Left ventricle myocardium inferior (tissue), 1 donor: Measurements from ENCODE around the gene MKNK1. TPM values are rescaled to one million over a fixed set of nuclear protein-coding genes. Genes with fewer than 3 reads are reported as not detected.

Experiments used
- DNase-seq: peaks from one replicate; pipeline ENCODE4 v3.0.0-alpha.2; 2020
- H3K27ac ChIP-seq: fragments of 200-600 bp; replicated peaks from 2 replicates; pipeline ENCODE4 v1.8.0; 2021
- H3K27me3 ChIP-seq: fragments of 200-600 bp; 2 replicates; pipeline ENCODE4 v1.8.0; 2021; ENCODE audit warnings: low read depth
- H3K36me3 ChIP-seq: fragments of 200-600 bp; 2 replicates; pipeline ENCODE4 v1.8.0; 2021
- H3K4me1 ChIP-seq: fragments of 200-600 bp; 2 replicates; pipeline ENCODE4 v1.8.0; 2021
- H3K4me3 ChIP-seq: fragments of 200-600 bp; 2 replicates; pipeline ENCODE4 v1.8.0; 2021; ENCODE audit warnings: mild to moderate bottlenecking, moderate library complexity
- H3K9me3 ChIP-seq: fragments of 200-600 bp; replicated peaks from 2 replicates; pipeline ENCODE4 v1.8.0; 2021
- intact Hi-C: fragments of 100-400 bp; cut with micrococcal nuclease; formaldehyde crosslinking; loops from one replicate; pipeline ENCODE4 v1.11.0; 2022
- total RNA-seq: library from RNA; stranded (reverse); fragmentation: NEBNext Ultra II Directional; extraction: Animal tissue kit (Norgen Biotek cat#: 25700); gene quantifications from one replicate; pipeline ENCODE4 v1.2.1, GENCODE V29; 2021
- TF ChIP-seq, protein P1 (sequence below): fragments of 200-600 bp; IDR thresholded peaks from 2 replicates; pipeline ENCODE4 v1.8.0; 2021; ENCODE audit warnings: antibody characterized with exemption, mild to moderate bottlenecking, borderline replicate concordance
- donor health status: DM: no; HTN: yes; CAD: no; lungs with severe emphysema.

MKNK1 gene
- total RNA-seq, 1 donor from 2014 or later = 43.5 TPM

DNA sequence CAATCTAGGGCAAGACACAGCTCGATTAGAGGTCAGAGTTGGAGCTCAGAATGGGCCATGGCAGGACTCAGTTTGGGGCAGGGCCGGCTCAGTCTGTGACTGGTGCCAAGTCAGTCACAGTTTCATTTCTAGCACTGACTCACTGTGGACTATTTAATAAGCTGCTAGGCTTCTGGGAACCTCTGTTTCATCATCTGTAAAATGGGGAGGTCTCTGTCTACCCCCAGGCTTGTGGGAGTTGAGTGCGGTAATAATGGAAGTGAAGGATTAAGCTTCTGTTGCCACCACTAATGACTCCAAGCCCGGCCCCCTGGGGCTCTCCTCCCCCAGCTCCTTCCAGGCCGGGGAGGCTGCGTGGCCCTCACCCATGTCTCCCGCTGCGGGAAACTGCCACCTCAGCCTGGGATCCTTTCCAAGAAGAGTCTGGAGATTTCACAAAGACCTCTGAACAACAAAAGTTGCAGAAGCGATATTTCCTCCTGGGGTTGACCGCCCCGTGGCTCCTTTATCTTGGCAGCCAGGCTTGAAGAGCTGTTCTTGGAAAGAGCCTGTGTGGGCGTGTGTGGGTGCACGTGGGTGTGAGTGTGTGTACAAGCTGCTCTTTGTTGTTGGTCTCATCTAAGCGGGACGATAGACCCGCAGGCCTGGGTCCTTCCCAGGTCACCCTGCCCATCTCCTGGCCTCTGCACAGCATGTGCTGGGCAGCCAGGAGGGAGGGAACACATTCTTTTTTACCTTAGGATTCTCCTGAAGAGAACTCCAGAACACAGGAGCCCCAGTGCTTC, 81.7 kb downstream of the MKNK1 start:
- no peak for DNase-seq
- no peaks in the 10 kb centered on the region for H3K9me3 ChIP-seq
- no peak overlapping the region for H3K27ac ChIP-seq
- H3K36me3 ChIP-seq = no peaks in the 10 kb centered on the region
- H3K4me1 ChIP-seq = peaks cover 8% of the 10 kb centered on the region
- H3K4me3 ChIP-seq = no peak overlapping the region
- intact Hi-C loops = no loop called here
- TF ChIP-seq, protein P1, sequence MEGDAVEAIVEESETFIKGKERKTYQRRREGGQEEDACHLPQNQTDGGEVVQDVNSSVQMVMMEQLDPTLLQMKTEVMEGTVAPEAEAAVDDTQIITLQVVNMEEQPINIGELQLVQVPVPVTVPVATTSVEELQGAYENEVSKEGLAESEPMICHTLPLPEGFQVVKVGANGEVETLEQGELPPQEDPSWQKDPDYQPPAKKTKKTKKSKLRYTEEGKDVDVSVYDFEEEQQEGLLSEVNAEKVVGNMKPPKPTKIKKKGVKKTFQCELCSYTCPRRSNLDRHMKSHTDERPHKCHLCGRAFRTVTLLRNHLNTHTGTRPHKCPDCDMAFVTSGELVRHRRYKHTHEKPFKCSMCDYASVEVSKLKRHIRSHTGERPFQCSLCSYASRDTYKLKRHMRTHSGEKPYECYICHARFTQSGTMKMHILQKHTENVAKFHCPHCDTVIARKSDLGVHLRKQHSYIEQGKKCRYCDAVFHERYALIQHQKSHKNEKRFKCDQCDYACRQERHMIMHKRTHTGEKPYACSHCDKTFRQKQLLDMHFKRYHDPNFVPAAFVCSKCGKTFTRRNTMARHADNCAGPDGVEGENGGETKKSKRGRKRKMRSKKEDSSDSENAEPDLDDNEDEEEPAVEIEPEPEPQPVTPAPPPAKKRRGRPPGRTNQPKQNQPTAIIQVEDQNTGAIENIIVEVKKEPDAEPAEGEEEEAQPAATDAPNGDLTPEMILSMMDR = no peak
- peaks cover 82% of the 10 kb centered on the region for H3K27me3 ChIP-seq

DNA sequence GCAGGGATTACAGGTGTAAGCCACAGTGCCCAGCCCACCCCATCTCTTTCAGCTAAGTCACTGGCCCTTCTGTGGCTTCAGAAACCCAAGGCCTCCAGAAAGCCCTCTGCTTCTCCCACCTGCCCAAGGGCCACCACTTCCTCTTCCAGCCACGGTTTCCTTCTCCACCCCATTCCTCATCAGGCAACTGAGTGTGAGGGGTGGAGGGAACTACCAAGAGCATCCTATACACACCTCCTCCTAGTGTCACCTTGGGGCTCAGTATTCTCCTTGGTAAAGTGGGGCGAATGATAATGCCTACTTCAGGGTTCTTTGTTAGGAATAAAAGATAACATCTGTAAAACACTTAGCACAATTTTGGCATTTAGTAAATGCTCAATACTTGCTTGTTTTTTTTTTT, 82.7 kb downstream of the MKNK1 start:
- TF ChIP-seq, protein P1 = no peak
- Histone ChIP-seq H3K4me3 (no peak overlapping the region), H3K27me3 (peaks cover 82% of the 10 kb centered on the region), H3K36me3 (no peaks in the 10 kb centered on the region), H3K9me3 (no peaks in the 10 kb centered on the region), H3K27ac (no peak overlapping the region), H3K4me1 (peaks cover 8% of the 10 kb centered on the region)
- intact Hi-C loops = no loop called here
- DNase-seq = no peak

DNA sequence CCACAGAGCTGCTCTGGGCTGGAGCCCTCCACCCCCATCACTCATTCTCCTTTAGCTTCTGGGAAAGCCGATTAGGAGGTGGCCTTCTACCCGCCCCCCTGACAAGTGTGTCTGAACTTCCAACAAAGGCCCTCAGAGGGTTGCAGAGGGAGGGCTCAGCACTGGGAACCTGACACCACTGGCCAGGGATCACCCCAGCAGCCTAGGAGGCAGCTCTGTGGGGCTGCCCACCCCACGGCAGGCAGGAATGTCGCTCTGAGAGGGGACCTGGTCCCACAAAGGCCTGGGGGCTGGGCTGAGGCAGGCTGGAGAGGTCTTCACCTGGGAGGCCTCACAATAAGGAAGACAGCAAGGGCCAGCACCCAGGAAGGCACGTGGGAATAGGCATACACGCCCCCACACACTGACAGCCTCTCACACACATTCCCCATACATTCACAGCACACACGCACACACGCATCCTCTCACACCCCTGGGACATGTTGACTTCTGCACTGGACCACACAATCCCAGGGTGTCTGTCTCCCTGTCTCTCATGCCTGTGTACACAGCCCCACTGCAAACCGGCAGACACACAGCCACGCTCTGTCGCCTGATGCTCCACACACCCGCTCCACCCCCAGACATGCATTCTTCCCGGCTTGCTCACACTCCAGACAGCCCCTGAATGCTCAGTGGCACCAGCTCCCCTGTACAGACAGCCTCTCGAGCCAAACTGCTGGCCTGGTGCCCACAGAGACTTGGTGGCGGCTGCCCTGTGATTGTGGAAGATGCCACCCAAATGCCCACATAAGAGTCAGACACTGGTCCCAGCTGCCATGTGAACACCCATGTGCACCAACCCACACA, 83.8 kb downstream of the MKNK1 start:
- H3K27ac ChIP-seq = no peak overlapping the region
- H3K9me3 ChIP-seq = no peaks in the 10 kb centered on the region
- no peak overlapping the region for H3K4me3 ChIP-seq
- DNase-seq = no peak
- peaks cover 82% of the 10 kb centered on the region for H3K27me3 ChIP-seq
- H3K4me1 ChIP-seq = peaks cover 8% of the 10 kb centered on the region
- H3K36me3 ChIP-seq = no peaks in the 10 kb centered on the region
- intact Hi-C loops = no loop called here
- TF ChIP-seq, protein P1 = no peak

DNA sequence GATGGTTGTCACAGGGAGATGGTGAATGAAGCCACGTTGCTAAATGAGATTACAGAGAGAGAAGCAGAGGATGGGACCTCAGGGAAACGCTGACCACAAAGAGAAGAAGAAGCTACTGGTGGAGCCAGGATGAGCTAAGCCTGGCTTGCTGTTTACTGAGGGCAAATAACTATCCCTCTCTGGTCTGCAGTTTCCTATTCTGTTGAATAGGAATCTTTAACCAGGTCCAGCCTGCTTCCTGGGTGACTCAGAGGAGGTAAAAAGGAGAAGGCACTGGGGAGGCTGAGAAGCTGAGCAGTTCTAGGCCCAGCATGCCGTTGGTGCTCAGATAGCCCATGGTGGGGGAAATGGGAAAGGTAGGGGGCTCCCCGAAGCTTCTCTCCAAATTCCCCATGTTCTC, 84.9 kb downstream of the MKNK1 start:
- Histone ChIP-seq H3K27me3 (peaks cover 82% of the 10 kb centered on the region), H3K4me3 (no peak overlapping the region), H3K27ac (no peak overlapping the region), H3K36me3 (no peaks in the 10 kb centered on the region), H3K9me3 (no peaks in the 10 kb centered on the region), H3K4me1 (peaks cover 8% of the 10 kb centered on the region)
- TF ChIP-seq, protein P1 = no peak
- intact Hi-C loops = no loop called here
- DNase-seq = no peak

DNA sequence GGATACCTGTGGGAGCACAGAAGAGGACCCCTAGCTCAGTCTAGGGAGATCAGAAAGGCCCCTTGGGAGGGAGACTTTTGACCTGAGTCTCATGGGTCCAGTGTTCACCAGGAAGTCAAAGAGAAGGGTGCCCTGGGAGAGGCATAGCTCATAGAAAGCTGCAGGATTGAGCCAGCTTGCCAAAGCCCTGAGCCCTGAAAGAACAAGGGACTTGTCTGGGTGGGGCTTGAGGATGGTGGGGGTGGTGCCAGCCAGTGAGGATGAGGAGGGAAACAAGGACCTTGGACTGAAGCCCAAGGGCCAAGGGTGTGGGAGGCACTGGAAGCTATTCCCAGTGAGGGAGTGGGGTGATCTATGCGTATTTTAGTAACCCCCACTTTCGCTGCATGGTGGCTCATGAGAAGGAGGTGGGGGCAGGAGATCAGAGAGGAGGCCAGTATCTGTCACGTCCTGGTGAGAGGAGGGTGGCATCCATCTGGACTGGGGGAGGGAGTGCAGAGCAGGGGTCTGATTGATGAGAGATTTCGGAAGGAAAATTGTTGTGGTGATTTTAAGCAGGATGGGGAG, 86.1 kb downstream of the MKNK1 start:
- H3K4me3 ChIP-seq = no peak overlapping the region
- no peak for DNase-seq
- no peak overlapping the region for H3K27ac ChIP-seq
- intact Hi-C loops = no loop called here
- H3K9me3 ChIP-seq = no peaks in the 10 kb centered on the region
- no peaks in the 10 kb centered on the region for H3K36me3 ChIP-seq
- peaks cover 92% of the 10 kb centered on the region for H3K27me3 ChIP-seq
- TF ChIP-seq, protein P1 = no peak
- H3K4me1 ChIP-seq = peaks cover 8% of the 10 kb centered on the region
